Lung (tissue), 12 donors: ENCODE data around the gene ZSCAN22. TPM values are rescaled to one million over a fixed set of nuclear protein-coding genes. Genes with fewer than 3 reads are reported as not detected.
"Not testable (repeated sequence)": the region's sequence is repeated elsewhere in the genome, so short reads cannot be mapped to it uniquely, and the experiment has no call there.

ENCODE experiments used
- ATAC-seq: fragments of 200-7000 bp; cut with Tn5 transposase; one replicate; pipeline ENCODE4 v1.9.1; 2020; ENCODE audit warnings: moderate number of reproducible peaks; ENCODE audit not compliant: insufficient read depth, low FRiP score
- DNase-seq, 3 donors: peaks; one replicate each; pipeline ENCODE4 v3.0.0-alpha.2; 2013 to 2017
- H3K27ac ChIP-seq, 2 donors: one replicate each; pipeline ENCODE4 v1.5.1; 2013; ENCODE audit warnings: mild to moderate bottlenecking in 2 of 2, moderate library complexity in 2 of 2, control low read depth in 1 of 2, inconsistent platforms in 1 of 2, low read depth in 1 of 2, low read length in 1 of 2
- H3K27me3 ChIP-seq, 3 donors: one replicate each; pipeline ENCODE4 v1.5.1; 2013; ENCODE audit warnings: low read length in 2 of 3; ENCODE audit not compliant: control insufficient read depth in 3 of 3, insufficient read depth in 3 of 3
- H3K36me3 ChIP-seq, 4 donors: one replicate each; pipeline ENCODE4 v1.5.1; 2013; ENCODE audit warnings: low read length in 4 of 4, mild to moderate bottlenecking in 1 of 4, moderate library complexity in 1 of 4; ENCODE audit not compliant: control insufficient read depth in 4 of 4, insufficient read depth in 4 of 4
- H3K4me1 ChIP-seq, 5 donors: one replicate each; pipeline ENCODE4 v1.5.1; 2013; ENCODE audit warnings: low read length in 5 of 5, mild to moderate bottlenecking in 2 of 5, moderate library complexity in 1 of 5; ENCODE audit not compliant: control insufficient read depth in 5 of 5, insufficient read depth in 5 of 5
- H3K4me3 ChIP-seq: one replicate; pipeline ENCODE4 v1.5.1; 2013; ENCODE audit warnings: mild to moderate bottlenecking, control low read depth, moderate library complexity
- H3K9ac ChIP-seq, 2 donors: one replicate each; pipeline ENCODE4 v1.5.1; 2013; ENCODE audit warnings: low read length in 2 of 2, control low read depth in 1 of 2; ENCODE audit not compliant: insufficient read depth in 1 of 2
- H3K9me3 ChIP-seq, 4 donors: one replicate each; pipeline ENCODE4 v1.5.1; 2013; ENCODE audit warnings: low read length in 3 of 4, mild to moderate bottlenecking in 1 of 4, moderate library complexity in 1 of 4; ENCODE audit not compliant: control insufficient read depth in 4 of 4, insufficient read depth in 3 of 4
- WGBS, 2 donors: extraction: QIAGEN DNeasy Blood & Tissue Kit; methylation state at CpG; one replicate each; pipeline ENCODE4 v1.1.7; 2013; 5-methylcytosine and 5-hydroxymethylcytosine counted together
- polyA plus RNA-seq, 2 donors: library from polyadenylated mRNA; stranded (reverse); fragments of 200-250 nt; gene quantifications; one replicate each; pipeline ENCODE4 v1.2.1, GENCODE V29; 2013
- total RNA-seq, 2 donors: library from RNA; depleted of rRNA in 1 of 2; stranded (reverse); fragments of >200 nt in 1 of 2; gene quantifications; one replicate each; pipeline ENCODE4 v1.2.1, GENCODE V29; 2014 to 2021
- TF ChIP-seq, protein P1 (sequence below): IDR thresholded peaks from 2 replicates; pipeline ENCODE4 v1.5.1; 2012; ENCODE audit warnings: mild to moderate bottlenecking; ENCODE audit errors: control extremely low read depth, extremely low read depth
- donor health status: control.
- donor health status: control.
- donor health status: Bipolar disorder and iron deficiency.
- donor health status: healthy.
- donor health status: DM: yes; HTN: yes; CAD: no.

The ZSCAN22 gene
- total and polyA plus RNA-seq, 4 donors = 0.93 to 3.7 (median 2.4) TPM

DNA sequence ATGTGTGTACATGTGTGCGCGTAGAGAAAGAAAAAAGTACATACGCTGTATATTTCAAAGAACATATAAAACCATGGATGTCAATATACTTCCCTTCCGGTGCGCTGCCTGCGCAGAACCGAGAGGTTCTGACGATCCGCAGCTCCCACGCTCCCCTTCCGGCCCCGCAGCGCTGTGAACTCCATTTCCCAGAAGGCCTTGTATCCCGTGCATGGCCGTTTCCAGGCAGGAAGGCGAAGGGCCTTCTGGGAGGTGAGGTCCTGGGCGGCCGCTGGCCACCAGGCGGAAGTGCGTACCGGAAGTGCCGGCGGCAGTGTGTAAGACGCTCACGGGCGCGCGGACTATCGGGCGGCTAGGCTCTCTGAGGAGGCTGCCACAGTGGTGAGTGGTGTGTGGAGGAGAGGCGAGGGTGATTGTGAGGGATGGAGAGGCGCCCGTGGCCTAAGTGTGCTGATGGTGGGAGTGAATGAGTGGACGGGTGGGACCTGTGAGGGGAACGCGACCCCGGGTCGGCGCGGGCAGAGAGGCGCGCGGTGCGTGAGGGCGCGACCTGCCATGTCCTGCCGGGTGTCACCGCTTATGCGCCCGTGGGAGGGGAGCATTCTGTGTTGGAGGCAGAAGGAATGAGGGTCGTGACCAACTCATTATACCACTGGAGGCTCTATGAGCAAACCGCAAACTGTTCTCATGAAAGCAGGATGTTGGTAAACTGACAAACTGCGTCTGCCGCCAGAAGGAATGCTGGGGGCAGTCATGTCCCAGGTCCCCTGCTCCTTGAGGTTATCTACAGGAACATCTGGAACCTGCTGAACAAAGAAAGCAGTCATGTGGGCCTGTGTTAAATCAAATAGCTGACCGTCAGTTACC lies 21.5 kb upstream of the ZSCAN22 start, which contains the start of gene ERVK3-1:
ERVK3-1 (plus strand) TSS at position 313 of the 867 bp plus-strand sequence. CDS start 6,792 bp downstream, outside the sequence.
- H3K4me3 ChIP-seq = peak within 1 kb of the TSS; percentile 85
- peaks cover 0 to 13% (median 0%) of the 10 kb centered on the region in 4 donors for H3K9me3 ChIP-seq
- H3K36me3 ChIP-seq = peaks cover 18 to 25% (median 22%) of the 10 kb centered on the region in 4 donors
- TF ChIP-seq, protein P1, sequence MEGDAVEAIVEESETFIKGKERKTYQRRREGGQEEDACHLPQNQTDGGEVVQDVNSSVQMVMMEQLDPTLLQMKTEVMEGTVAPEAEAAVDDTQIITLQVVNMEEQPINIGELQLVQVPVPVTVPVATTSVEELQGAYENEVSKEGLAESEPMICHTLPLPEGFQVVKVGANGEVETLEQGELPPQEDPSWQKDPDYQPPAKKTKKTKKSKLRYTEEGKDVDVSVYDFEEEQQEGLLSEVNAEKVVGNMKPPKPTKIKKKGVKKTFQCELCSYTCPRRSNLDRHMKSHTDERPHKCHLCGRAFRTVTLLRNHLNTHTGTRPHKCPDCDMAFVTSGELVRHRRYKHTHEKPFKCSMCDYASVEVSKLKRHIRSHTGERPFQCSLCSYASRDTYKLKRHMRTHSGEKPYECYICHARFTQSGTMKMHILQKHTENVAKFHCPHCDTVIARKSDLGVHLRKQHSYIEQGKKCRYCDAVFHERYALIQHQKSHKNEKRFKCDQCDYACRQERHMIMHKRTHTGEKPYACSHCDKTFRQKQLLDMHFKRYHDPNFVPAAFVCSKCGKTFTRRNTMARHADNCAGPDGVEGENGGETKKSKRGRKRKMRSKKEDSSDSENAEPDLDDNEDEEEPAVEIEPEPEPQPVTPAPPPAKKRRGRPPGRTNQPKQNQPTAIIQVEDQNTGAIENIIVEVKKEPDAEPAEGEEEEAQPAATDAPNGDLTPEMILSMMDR = no peak
- DNase-seq (peak; percentile 96 to 98 (median 96)), ATAC-seq (peak; percentile 99)
- H3K4me1 ChIP-seq = peaks cover 0 to 14% (median 7%) of the 10 kb centered on the region in 5 donors
- H3K27ac ChIP-seq = peak within 1 kb of the TSS; percentile 85 to 95
- H3K9ac ChIP-seq = peak within 1 kb of the TSS; percentile 76 to 88
- H3K27me3 ChIP-seq = no peaks in the 10 kb centered on the region
- 1% methylated on average over 55 of the region's 55 CpGs for WGBS, 2 donors

DNA sequence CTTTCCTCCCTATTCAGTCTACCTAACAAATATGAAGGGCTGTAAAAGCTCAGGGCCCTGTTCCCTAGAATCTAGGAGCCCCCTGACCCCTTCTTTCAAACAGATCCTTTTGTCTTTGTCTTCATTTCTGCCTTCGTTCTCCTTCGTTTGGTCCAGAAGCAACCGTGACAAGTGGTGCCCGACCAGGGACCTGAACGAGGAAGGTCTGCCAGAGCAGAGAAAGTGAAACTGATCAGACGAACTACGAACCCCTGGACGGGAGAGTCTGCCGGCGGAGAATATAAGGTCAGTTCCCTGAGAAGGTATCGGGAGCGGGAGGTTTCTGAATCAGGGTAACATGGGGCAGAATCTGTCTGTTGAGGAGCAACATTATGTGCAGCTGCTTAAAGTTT lies 20.9 kb upstream of the ZSCAN22 start:
- H3K9me3 ChIP-seq = peaks cover 0 to 7% (median 0%) of the 10 kb centered on the region in 4 donors
- peak overlapping the region; percentile 85 for H3K4me3 ChIP-seq
- peaks cover 0 to 14% (median 7%) of the 10 kb centered on the region in 5 donors for H3K4me1 ChIP-seq
- H3K9ac ChIP-seq = peak overlapping the region; percentile 76 to 88
- DNase-seq (no peak), ATAC-seq (no peak)
- peak overlapping the region; percentile 81 to 95 for H3K27ac ChIP-seq
- H3K36me3 ChIP-seq = peaks cover 12 to 23% (median 17%) of the 10 kb centered on the region in 4 donors
- TF ChIP-seq, protein P1 = no peak
- WGBS, 2 donors = 63% methylated on average over 12 of the region's 12 CpGs
- no peaks in the 10 kb centered on the region for H3K27me3 ChIP-seq

DNA sequence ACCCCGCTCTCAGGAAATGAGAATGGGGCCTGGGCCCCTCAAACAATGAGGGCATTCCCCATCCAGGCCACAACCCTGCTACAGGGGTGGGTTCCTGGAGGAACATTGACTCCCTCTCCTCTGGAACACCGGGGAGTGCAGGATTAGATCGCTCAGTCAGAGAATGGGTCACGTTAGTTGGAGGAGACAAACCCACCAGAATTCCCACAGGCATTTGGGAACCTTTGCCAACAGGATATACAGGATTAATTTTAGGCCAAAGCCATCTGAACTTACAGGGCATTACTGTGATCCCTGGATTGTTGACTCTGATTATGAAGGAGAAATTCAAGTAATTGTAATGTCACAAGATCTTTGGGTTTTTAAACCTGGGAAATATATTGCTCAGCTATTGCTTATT lies 19.1 kb upstream of the ZSCAN22 start:
- Histone ChIP-seq H3K4me3 (no peak overlapping the region), H3K36me3 (peaks cover 20 to 35% (median 22%) of the 10 kb centered on the region in 4 donors), H3K9me3 (peaks cover 0 to 3% (median 0%) of the 10 kb centered on the region in 4 donors), H3K4me1 (peaks cover 0 to 14% (median 7%) of the 10 kb centered on the region in 5 donors), H3K27ac (no peak overlapping the region), H3K27me3 (no peaks in the 10 kb centered on the region), H3K9ac (no peak overlapping the region)
- DNase-seq (no peak), ATAC-seq (no peak)
- WGBS, 2 donors = 82 to 91% methylated on average over 4 of the region's 4 CpGs
- TF ChIP-seq, protein P1 = no peak

DNA sequence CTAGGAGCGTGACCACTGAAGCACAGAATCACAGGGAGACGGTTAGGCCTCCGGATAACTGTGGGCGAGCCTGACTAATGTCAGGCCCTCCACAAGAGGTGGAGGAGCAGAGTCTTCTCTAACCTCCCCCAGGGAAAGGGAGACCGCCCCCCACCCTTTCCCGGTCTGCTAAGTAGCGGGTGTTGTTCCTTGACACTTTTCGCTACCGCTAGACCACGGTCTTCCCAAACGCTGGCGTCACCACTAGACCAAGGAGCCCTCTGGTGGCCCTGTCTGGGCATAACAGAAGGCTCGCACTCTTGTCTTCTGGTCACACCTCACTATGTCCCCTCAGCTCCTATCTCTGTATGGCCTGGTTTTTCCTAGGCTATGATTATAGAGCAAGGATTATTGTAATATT lies 16.1 kb upstream of the ZSCAN22 start:
- not testable (repeated sequence) for H3K4me1 ChIP-seq, H3K9me3 ChIP-seq, H3K4me3 ChIP-seq, ATAC-seq, H3K27ac ChIP-seq, H3K27me3 ChIP-seq, H3K9ac ChIP-seq
- peak; percentile 29 to 41 (median 41) for DNase-seq
- peaks cover 33 to 53% (median 38%) of the 10 kb centered on the region in 4 donors for H3K36me3 ChIP-seq
- WGBS, 2 donors = 69 to 79% methylated on average over 13 of the region's 13 CpGs
